ENCODE data around the gene EOLA2.
"Not testable (repeated sequence)": the region's sequence is repeated elsewhere in the genome, so short reads cannot be mapped to it uniquely, and the experiment has no call there.

EOLA2 gene

GRCh38 chrX:149932150-149932549, 6.1 kb downstream of the EOLA2 start:
- not testable (repeated sequence) for DNase-seq

- not testable (repeated sequence) for DNase-seq
These were observed 6.9 kb downstream of the EOLA2 start for GRCh38 chrX:149931355-149931754.

DNA sequence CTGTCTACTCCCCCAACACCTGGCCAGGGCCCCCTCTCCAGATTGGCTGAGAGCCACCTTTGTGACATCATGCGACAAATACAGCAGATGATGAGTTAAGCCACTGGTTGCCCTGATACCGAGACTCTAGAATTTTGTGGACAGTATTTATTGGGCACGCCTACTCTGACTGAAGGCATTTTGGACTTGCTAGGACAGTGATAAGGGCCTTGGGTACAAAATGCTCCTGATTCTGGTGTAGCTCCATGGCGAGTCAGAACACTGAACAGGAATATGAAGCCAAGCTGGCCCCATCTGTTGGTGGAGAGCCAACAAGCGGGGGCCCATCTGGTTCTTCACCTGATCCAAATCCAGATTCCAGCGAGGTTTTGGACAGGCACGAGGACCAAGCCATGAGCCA, 8.9 kb downstream of the EOLA2 start, which contains the start of gene HSFX4:
Gene HSFX4 (plus strand): TSS at position 174 of the 400 bp plus-strand sequence. CDS start 72 bp downstream, at position 246.
- DNase-seq, result not testable (repeated sequence)

GRCh38 chrX:149928635-149929034, 9.7 kb downstream of the EOLA2 start:
- DNase-seq, result not testable (repeated sequence)

DNA sequence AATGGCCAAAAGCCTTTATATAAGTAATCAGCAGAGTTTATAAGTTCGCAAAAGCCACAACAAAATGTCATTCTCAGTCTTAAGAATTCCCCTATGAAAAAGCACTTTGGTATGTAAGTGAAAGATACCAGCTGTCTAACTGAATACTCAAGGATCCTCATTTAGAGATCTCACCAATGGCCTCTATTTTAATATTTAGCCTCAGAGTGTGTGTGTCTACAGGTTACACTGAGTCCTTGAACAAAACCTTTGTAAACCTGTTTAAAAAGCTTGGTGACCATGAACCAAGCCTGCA, 10.4 kb downstream of the EOLA2 start:
- DNase-seq, result not testable (repeated sequence)

DNA sequence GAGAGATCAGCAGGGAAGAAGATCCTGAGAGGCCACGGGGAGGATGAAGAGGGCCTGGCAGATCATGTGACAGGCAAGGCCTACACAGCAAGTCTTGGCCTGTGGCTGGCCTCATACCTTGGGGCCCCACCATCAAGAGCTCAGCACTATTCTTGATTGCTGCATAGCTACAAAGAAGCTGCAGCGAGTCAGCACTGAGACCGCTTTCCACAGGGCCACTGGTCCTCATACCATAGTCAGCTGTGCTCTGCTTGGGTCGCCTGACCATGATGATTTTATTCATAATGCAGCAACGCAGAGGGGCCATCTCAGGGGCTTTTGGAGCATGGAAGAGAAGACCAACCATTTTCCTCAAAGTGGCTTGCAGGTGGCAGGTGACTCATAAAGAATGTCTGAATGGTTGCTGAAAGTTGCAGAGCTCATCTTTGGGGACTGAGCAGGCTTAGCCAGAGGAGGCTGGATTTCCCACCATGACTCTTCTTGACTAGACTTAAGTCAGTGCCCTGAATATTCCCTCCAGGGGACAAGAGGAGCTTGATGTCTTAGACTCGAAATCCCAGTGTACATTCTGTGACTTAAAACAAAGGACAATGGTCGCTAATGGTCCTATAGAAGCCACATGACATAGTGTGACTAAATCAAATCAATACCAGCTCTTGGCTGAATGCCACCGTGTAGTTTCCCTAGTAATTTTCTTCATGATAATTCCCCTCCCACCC, 10.9 kb downstream of the EOLA2 start:
- not testable (repeated sequence) for DNase-seq

- DNase-seq, result not testable (repeated sequence)
These were observed 13.9 kb downstream of the EOLA2 start for GRCh38 chrX:149924434-149924833.

DNA sequence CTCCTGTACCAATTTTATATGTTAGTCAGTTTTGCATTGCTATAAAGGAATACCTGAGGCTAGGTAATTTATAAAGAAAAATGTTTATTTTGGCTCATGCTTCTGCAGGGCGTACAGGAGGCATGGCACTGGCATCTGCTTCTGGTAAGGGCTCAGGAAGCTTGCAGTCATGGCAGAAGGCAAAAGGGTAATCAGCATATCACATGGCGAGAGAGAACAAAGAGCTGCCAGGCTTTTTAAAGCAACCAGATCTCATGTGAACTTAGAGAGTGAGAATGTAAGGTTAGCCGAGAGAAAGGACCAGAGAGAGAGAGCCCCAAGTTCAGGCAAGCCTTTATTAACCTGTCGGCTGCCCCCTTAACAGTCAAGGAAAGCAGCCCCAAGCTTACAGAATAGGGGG, 14.5 kb downstream of the EOLA2 start:
- not testable (repeated sequence) for DNase-seq

GRCh38 chrX:149916745-149917392, 21.4 kb downstream of the EOLA2 start:
- DNase-seq, result peak in 1 of 5 donors; percentile 40

- no peak for DNase-seq
These were observed 28.1 kb downstream of the EOLA2 start for GRCh38 chrX:149910178-149910695.

- DNase-seq, result peak in 1 of 5 donors; percentile 56
These were observed 28.7 kb downstream of the EOLA2 start for GRCh38 chrX:149909324-149910177.

DNA sequence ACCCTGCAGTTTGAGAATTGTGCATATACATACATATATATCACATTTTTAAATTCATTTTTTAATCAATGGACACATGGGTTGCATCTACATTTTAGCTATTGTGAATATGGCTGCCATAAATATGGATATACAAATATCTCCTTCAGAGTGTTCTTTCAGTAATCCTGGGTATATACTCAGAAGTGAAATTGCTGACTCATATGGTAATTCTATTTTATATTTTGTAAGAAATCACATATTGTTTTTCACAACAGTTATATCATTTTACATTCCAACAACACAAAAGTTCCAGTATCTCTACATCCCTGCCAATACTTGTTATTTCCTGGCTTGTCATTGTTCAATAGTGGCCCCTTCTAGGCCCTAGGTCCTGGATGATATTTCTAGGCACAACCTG, 29.6 kb downstream of the EOLA2 start:
- no peak for DNase-seq

DNA sequence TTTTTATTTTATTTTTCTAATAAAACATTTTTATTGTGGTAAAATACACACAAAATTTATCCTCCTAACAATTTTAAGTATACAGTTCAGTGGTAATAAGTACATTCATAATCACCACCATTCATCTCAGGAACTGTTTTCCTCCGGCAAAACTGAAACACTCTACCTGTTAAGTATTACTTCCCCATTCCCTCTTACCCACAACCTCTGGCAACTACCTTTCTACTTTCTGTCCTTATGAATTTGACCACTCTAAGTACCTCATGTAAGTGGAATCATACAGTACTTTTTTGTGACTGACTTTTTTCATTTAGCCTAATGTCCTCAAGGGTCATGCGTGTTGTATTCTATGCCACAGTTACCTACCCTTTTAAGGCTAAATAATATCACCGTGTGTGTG, 30.0 kb downstream of the EOLA2 start:
- DNase-seq, result no peak

GRCh38 chrX:149903889-149904748, 34.2 kb downstream of the EOLA2 start:
- DNase-seq, result no peak

DNA sequence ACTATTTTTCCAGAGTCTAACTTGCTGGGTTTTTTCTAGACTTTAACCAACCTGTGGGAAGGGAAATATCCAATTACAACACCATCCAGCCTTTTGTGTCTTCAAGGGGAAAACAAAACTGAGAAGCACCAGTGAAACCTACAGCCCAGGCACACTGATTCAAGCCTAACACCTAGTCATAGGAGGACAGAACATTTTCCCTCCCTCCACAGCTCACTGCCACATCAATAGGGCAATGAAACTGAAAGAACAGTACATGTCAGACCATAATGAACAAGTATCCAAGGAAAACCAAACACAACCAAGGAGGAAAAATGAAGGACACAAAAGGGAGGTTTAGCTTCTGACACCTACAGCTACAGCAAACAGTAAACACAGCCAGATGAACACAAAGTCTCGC, 39.7 kb downstream of the EOLA2 start:
- DNase-seq, result no peak

- DNase-seq, result not testable (repeated sequence)
These were observed 47.5 kb downstream of the EOLA2 start for GRCh38 chrX:149890828-149891227.

Measured in T-helper 1 cell (primary cell).